GM19467 (cell line): ENCODE results near the gene SRPRB.

Source experiments
- ATAC-seq: cut with Tn5 transposase; IDR thresholded peaks from one replicate; pipeline ENCODE4 v1.9.1; 2021; ENCODE audit warnings: mild to moderate bottlenecking, moderate library complexity; ENCODE audit not compliant: unreplicated experiment

SRPRB gene

GRCh38 chr3:133805702-133806475 lies at the start of gene SRPRB:
Gene SRPRB, plus strand, starts transcription at chr3:133805815. Its CDS starts 34 bp downstream, at chr3:133805849.
- ATAC-seq, result peak; percentile 99

- no peak for ATAC-seq
Measured at GRCh38 chr3:133756716-133757694, 48.6 kb upstream of the SRPRB start.

GRCh38 chr3:133757701-133758567 lies 47.7 kb upstream of the SRPRB start:
- no peak for ATAC-seq

- ATAC-seq, result no peak
Measured at GRCh38 chr3:133758568-133758928, 47.1 kb upstream of the SRPRB start.

GRCh38 chr3:133758964-133759739 lies 46.5 kb upstream of the SRPRB start:
- no peak for ATAC-seq

- no peak for ATAC-seq
Measured at GRCh38 chr3:133759740-133760305, 45.8 kb upstream of the SRPRB start.

- no peak for ATAC-seq
Measured at GRCh38 chr3:133760916-133761315, 44.7 kb upstream of the SRPRB start.

- ATAC-seq, result no peak
Measured at GRCh38 chr3:133761605-133762484, 43.8 kb upstream of the SRPRB start.

GRCh38 chr3:133762539-133762938 lies 43.1 kb upstream of the SRPRB start:
- ATAC-seq, result no peak

- no peak for ATAC-seq
Measured at GRCh38 chr3:133763797-133764683, 41.6 kb upstream of the SRPRB start.

GRCh38 chr3:133765256-133765655 lies 40.4 kb upstream of the SRPRB start:
- ATAC-seq, result no peak

GRCh38 chr3:133767607-133768006 lies 38.0 kb upstream of the SRPRB start:
- no peak for ATAC-seq

GRCh38 chr3:133769536-133769935 lies 36.1 kb upstream of the SRPRB start:
- ATAC-seq, result no peak

- ATAC-seq, result no peak
Measured at GRCh38 chr3:133773732-133774131, 31.9 kb upstream of the SRPRB start.

GRCh38 chr3:133775309-133775708 lies 30.3 kb upstream of the SRPRB start:
- no peak for ATAC-seq

- no peak for ATAC-seq
Measured at GRCh38 chr3:133775835-133776234, 29.8 kb upstream of the SRPRB start.

- no peak for ATAC-seq
Measured at GRCh38 chr3:133776794-133777438, 28.7 kb upstream of the SRPRB start.
